ENCODE measurements around the gene BTBD16.

DNA sequence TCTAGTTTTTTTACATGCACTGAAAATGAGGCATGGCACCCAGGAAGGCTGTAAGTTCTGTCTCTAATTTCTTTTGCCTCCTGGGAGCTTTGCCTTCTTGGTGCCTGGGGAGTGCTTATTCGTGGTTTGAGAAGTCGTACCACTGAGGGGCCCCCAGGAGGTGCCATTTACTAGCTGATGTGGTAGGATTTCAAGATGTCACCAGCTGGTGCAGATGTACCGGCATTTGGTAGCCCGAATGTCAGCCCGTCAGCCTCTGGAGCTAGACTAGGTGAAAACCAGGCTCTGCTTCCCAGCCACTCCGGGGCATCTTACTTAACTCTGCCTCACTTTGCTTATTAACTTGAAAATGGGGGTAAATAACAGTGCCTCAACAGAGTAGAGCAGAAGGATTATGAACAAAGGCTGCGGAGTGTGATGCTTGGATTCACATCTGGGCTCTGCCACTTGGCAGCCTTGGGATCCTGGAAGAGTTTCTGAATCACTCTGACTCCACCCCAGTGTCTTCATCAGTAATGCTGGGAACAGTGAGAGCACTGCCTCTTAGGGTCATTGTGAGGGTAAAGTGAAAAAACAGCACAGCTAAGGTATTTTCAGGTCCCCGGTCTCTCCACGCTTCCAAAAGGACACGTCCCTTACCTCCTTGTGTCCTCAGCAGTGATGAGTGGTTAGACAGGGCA, 31.4 kb upstream of the BTBD16 start:
- no peak for TF ChIP-seq POLR2A (IDR thresholded peaks at IDR 0.05)
- TF ChIP-seq EP300 (IDR thresholded peaks at IDR 0.05) = peak in 1 of 2 donors; percentile 24

Measured in tibial nerve (tissue), 3 donors.